ENCODE measurements around the gene PCBP2. TPM values are rescaled to one million over a fixed set of nuclear protein-coding genes. Genes with fewer than 3 reads are reported as not detected.
"Not testable (repeated sequence)": the region's sequence is repeated elsewhere in the genome, so short reads cannot be mapped to it uniquely, and the experiment has no call there.

Gene PCBP2
- total RNA-seq, 1 donor from 2014 or later: 133 TPM

DNA sequence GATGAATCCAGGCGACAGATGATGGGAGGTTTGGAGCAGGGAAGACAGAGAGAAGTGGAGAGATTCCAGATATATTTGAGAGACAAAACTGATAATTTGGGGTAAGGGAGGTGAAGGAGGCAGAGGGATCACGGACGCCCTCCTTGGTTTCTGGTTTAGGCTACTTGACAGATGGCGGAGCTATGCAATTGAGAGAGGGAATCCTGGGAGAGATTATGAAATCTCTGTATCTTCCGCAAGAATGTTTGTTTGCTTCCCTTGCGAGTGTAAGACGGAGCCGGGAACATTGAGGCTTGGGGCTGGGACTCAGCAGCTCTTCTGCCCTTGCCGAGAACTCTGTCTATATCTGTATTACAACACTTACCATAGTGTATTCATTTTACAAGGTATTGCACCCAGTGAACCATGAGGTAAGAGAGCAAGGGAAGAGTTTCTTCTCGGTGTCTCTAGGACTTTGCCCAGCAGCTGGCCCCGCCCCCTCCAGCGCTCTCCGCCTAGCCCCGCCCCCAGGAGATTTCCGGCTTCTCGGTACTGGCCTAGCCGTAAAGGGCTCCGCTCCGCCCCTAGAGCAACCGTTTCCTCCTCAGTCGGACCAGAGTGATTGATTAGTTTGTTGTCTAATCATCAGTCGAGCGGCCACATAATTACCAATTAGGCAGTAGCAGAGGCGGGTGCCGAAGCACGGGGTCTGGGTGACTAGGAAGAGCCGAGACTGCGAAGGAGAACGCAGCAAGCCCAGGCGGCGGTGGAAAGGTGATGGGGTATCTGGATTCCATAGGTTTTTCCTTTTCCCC, 10.7 kb upstream of the PCBP2 start, which contains the start of gene PRR13:
PRR13 (plus strand) TSS at position 695 of the 794 bp plus-strand sequence. CDS start 981 bp downstream, outside the sequence.
- no peak for FAIRE-seq
- TF ChIP-seq, protein P1, sequence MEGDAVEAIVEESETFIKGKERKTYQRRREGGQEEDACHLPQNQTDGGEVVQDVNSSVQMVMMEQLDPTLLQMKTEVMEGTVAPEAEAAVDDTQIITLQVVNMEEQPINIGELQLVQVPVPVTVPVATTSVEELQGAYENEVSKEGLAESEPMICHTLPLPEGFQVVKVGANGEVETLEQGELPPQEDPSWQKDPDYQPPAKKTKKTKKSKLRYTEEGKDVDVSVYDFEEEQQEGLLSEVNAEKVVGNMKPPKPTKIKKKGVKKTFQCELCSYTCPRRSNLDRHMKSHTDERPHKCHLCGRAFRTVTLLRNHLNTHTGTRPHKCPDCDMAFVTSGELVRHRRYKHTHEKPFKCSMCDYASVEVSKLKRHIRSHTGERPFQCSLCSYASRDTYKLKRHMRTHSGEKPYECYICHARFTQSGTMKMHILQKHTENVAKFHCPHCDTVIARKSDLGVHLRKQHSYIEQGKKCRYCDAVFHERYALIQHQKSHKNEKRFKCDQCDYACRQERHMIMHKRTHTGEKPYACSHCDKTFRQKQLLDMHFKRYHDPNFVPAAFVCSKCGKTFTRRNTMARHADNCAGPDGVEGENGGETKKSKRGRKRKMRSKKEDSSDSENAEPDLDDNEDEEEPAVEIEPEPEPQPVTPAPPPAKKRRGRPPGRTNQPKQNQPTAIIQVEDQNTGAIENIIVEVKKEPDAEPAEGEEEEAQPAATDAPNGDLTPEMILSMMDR (IDR thresholded peaks at IDR 0.05; ENCODE audit: insufficient read depth, low read length, severe bottlenecking): no peak
- Histone ChIP-seq H3K36me3 (ENCODE audit: control insufficient read depth, insufficient read depth, low read length) (peaks cover 8% of the 10 kb centered on the region), H3K4me3 (ENCODE audit: low read depth, low read length) (peak within 1 kb of the TSS; percentile 87), H3K27me3 (ENCODE audit: control insufficient read depth, insufficient read depth, low read length) (no peaks in the 10 kb centered on the region)
- DNase-seq (ENCODE audit: low read depth): peak; percentile 99

DNA sequence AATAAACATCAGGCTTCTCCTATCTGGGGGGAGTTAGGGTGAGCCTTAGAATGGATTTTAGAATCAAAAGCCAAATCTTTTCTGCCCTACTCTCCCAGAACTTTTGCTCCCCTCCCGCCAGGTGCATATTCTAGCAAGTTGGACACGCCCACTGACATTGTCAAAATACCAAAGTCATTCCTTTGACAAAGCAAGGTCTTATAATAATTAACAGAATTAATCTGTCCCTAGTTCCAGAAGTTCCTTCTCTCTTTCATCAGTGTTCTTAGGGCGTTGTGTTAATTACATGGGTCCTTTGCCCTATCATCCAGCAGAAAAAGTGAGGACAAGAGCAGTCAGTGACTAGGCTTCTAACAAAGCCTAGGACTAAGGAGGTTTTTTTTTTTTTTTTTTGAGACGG, 7.9 kb upstream of the PCBP2 start:
- Histone ChIP-seq H3K27me3 (ENCODE audit: control insufficient read depth, insufficient read depth, low read length) (no peaks in the 10 kb centered on the region), H3K4me3 (ENCODE audit: low read depth, low read length) (no peak overlapping the region), H3K36me3 (ENCODE audit: control insufficient read depth, insufficient read depth, low read length) (peaks cover 10% of the 10 kb centered on the region)
- FAIRE-seq (no peak), DNase-seq (ENCODE audit: low read depth) (no peak)
- TF ChIP-seq, protein P1 (IDR thresholded peaks at IDR 0.05; ENCODE audit: insufficient read depth, low read length, severe bottlenecking): no peak

- not testable (repeated sequence) for DNase-seq (ENCODE audit: low read depth); H3K36me3 ChIP-seq (ENCODE audit: control insufficient read depth, insufficient read depth, low read length); H3K4me3 ChIP-seq (ENCODE audit: low read depth, low read length); FAIRE-seq; H3K27me3 ChIP-seq (ENCODE audit: control insufficient read depth, insufficient read depth, low read length)
These were observed 7.1 kb upstream of the PCBP2 start for GRCh38 chr12:53444593-53445325.

GRCh38 chr12:53450936-53451335, 966 bp upstream of the PCBP2 start:
- Histone ChIP-seq H3K4me3 (ENCODE audit: low read depth, low read length) (no peak overlapping the region), H3K36me3 (ENCODE audit: control insufficient read depth, insufficient read depth, low read length) (peaks cover 11% of the 10 kb centered on the region), H3K27me3 (ENCODE audit: control insufficient read depth, insufficient read depth, low read length) (no peaks in the 10 kb centered on the region)
- DNase-seq (ENCODE audit: low read depth) (no peak), FAIRE-seq (no peak)
- TF ChIP-seq, protein P1 (IDR thresholded peaks at IDR 0.05; ENCODE audit: insufficient read depth, low read length, severe bottlenecking): no peak

DNA sequence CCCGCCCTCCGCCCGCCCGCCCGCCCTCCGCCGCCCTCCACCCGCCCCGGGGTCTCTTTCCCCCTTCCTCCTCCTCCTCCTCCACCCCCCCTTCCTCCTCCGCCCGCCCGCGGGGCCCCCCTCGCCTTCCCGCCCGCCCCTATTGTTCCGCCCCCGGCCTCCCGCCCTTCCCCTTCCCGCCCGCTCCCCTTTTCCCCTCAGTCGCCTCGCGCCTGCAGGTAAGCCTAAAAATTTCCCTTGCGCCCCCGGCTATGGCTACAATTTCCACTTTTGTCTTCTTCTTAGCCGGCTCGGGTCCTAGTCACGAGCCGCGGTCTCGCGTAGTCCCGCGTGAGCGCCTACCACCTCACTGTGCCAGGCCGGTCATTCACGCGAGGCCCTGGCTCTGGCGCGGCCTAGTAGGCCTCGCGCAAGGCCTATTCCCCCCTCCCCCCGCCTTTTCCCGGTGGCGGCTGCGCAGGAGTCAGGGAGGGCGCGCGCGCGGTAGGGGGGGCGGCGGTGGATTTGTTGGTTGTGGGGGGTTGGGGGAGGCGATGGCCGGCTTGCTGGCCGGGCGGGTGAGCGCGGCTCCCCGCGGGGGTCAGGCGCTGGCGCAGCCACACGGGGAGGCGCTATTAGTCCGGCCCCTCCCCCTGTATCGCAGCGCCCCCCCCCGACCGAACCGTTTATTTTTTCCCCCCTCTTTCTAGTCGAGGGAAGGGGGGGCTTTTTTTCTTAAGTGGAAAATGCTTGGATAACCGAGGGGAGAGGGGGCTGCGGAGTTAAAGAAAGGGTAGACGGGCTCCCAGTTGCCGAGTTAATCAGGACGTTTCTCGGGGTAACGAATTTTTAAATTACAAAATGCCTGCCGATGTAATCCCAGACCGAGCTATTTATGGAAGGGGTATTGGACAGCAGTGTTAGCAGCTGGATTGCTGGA, 516 bp downstream of the PCBP2 start:
- Histone ChIP-seq H3K27me3 (ENCODE audit: control insufficient read depth, insufficient read depth, low read length) (no peaks in the 10 kb centered on the region), H3K36me3 (ENCODE audit: control insufficient read depth, insufficient read depth, low read length) (peaks cover 17% of the 10 kb centered on the region), H3K4me3 (ENCODE audit: low read depth, low read length) (peak overlapping the region; percentile 84)
- FAIRE-seq: no peak
- TF ChIP-seq, protein P1 (IDR thresholded peaks at IDR 0.05; ENCODE audit: insufficient read depth, low read length, severe bottlenecking): peak; percentile 36
- peak; percentile 33 for DNase-seq (ENCODE audit: low read depth)

Data from bronchial epithelial cell (primary cell).